GM12878 (cell line): Measurements from ENCODE around the gene TSBP1.

Experiments
- CTCF ChIP-seq, 3 experiments: IDR thresholded peaks in 2 of 3; conservative IDR thresholded peaks in 1 of 3; 2 replicates each; pipeline ENCODE4 v1.5.1; 2011; ENCODE audit warnings: low read depth in 3 of 3, low read length in 3 of 3, mild to moderate bottlenecking in 3 of 3, control low read depth in 2 of 3, moderate library complexity in 2 of 3, inconsistent platforms in 1 of 3, mixed read lengths in 1 of 3; ENCODE audit not compliant: control insufficient read depth in 2 of 3, insufficient read depth in 1 of 3; ENCODE audit errors: extremely low read depth in 1 of 3
- EGR1 ChIP-seq, 2 experiments: IDR thresholded peaks; 1 replicate in 1 of 2; 2 replicates in 1 of 2; pipeline ENCODE4 v1.6.1; 2011 to 2012; ENCODE audit warnings: low read depth in 2 of 2, low read length in 2 of 2, borderline replicate concordance in 1 of 2, mild to moderate bottlenecking in 1 of 2, moderate library complexity in 1 of 2
- ESRRA ChIP-seq: IDR thresholded peaks from 2 replicates; pipeline ENCODE4 v1.6.1; 2012; ENCODE audit warnings: mild to moderate bottlenecking, low read length, improper control_type of control experiment
- POLR2A ChIP-seq: IDR thresholded peaks from 2 replicates; pipeline ENCODE4 v1.6.1; 2011; ENCODE audit warnings: low read depth, mild to moderate bottlenecking, low read length
- POLR2AphosphoS5 ChIP-seq: IDR thresholded peaks from 2 replicates; pipeline ENCODE4 v1.6.1; 2011; ENCODE audit warnings: mild to moderate bottlenecking, low read length, inconsistent platforms
- RFX5 ChIP-seq: IDR thresholded peaks from 2 replicates; pipeline ENCODE4 v1.6.1; 2011; ENCODE audit warnings: low read depth, low read length, improper control_type of control experiment
- TCF12 ChIP-seq: IDR thresholded peaks from 2 replicates; pipeline ENCODE4 v1.6.1; 2011; ENCODE audit warnings: low read depth, mild to moderate bottlenecking, low read length
- TF ChIP-seq, protein P1 (sequence below): IDR thresholded peaks from 2 replicates; pipeline ENCODE4 v1.6.1; 2012; ENCODE audit warnings: mild to moderate bottlenecking, low read depth, low read length

DNA sequence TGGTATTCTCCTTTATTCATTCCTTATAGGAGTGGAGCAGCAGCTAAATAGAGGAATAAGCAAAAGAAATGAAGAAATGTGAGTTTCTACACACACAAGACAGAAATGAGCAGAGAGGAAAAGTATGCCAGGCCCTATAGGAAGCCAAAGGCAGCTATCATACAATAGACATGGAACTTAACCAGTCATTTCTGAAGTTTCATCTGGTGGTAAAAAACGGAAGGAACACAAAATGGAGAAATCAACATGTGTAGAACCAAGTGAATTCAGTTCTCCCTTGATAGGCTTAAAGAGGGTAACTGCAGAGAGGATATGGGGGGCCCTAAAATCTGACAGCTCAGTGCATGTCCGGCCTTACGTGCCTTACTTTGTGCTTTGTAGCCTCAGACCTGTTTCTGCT lies 44.6 kb downstream of the TSBP1 start:
- TF ChIP-seq RFX5 (no peak), POLR2A (no peak), CTCF (IDR thresholded peaks at IDR 0.05 in 2 of 3, conservative IDR thresholded peaks at IDR 0.05 in 1 of 3; ENCODE audit: control insufficient read depth in 2 of 3, extremely low read depth in 1 of 3, insufficient read depth in 1 of 3, low read depth in 3 of 3, low read length in 3 of 3) (no peak), EGR1 (IDR thresholded peaks at IDR 0.05; ENCODE audit: borderline replicate concordance in 1 of 2, low read depth in 2 of 2, low read length in 2 of 2) (no peak), ESRRA (no peak), TCF12 (no peak), POLR2AphosphoS5 (no peak)
- TF ChIP-seq, protein P1, sequence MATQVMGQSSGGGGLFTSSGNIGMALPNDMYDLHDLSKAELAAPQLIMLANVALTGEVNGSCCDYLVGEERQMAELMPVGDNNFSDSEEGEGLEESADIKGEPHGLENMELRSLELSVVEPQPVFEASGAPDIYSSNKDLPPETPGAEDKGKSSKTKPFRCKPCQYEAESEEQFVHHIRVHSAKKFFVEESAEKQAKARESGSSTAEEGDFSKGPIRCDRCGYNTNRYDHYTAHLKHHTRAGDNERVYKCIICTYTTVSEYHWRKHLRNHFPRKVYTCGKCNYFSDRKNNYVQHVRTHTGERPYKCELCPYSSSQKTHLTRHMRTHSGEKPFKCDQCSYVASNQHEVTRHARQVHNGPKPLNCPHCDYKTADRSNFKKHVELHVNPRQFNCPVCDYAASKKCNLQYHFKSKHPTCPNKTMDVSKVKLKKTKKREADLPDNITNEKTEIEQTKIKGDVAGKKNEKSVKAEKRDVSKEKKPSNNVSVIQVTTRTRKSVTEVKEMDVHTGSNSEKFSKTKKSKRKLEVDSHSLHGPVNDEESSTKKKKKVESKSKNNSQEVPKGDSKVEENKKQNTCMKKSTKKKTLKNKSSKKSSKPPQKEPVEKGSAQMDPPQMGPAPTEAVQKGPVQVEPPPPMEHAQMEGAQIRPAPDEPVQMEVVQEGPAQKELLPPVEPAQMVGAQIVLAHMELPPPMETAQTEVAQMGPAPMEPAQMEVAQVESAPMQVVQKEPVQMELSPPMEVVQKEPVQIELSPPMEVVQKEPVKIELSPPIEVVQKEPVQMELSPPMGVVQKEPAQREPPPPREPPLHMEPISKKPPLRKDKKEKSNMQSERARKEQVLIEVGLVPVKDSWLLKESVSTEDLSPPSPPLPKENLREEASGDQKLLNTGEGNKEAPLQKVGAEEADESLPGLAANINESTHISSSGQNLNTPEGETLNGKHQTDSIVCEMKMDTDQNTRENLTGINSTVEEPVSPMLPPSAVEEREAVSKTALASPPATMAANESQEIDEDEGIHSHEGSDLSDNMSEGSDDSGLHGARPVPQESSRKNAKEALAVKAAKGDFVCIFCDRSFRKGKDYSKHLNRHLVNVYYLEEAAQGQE: no peak
